ENCODE data around the gene ADAMTS12. TPM values are rescaled to one million over a fixed set of nuclear protein-coding genes. Genes with fewer than 3 reads are reported as not detected.

Gene ADAMTS12
- polyA plus RNA-seq, 1 donor (not counting 4 experiments of a cell fraction or from before 2014, with no cell fraction given) = 0.49 TPM

DNA sequence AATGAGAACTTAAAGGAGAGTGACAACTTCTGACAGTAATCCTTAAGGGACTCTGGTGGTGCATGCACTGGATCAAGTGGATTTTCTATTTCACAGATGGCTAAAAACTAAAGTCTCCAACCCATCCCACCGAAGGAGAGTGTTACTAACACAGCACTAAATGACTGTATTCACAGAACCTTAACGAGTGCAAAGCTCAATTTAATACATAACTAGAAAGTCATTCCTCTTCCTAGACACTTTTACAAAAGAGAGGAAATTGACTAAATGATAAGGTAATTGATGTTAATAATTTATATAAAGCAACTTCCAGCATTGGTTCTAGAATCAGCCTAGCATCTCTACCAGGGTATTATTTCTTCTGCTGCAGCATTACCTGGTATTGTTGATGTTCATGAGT, 189.8 kb downstream of the ADAMTS12 start:
- FAIRE-seq (no peak), DNase-seq (ENCODE audit: low read depth, low spot score) (no peak)

DNA sequence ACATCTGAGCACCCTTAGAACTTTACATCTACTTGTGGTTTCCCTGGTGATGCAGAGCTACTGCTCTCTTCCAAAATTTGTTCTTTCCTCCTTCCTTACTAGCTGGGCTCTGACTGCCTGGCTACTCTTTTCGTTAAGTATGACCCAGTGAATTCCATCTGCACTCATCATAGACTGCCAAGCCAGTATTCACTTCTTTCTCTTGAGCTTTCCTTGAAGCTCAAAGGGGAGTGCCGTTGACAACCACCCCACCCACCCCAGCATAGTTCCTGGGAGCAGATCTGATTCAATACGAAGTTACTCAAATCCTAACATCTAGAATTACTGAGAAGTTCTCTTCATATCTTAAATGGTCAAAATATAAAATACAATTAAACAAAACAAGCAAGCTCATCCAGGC, 190.5 kb downstream of the ADAMTS12 start:
- H3K27me3 ChIP-seq (ENCODE audit: control insufficient read depth, extremely low read depth, insufficient read depth, low read length) = no peaks in the 10 kb centered on the region
- no peaks in the 10 kb centered on the region for H3K36me3 ChIP-seq (ENCODE audit: control insufficient read depth in 2 of 2, extremely low read depth in 1 of 2, insufficient read depth in 2 of 2, low read length in 2 of 2)
- no peaks in the 10 kb centered on the region for H3K9me1 ChIP-seq (ENCODE audit: control insufficient read depth, extremely low read depth, insufficient read depth, low read length)
- no peak overlapping the region for H3K9ac ChIP-seq (ENCODE audit: control insufficient read depth, extremely low read depth, insufficient read depth, low read length)
- no peak overlapping the region for H3K4me3 ChIP-seq (ENCODE audit: control insufficient read depth in 2 of 3, extremely low read depth in 1 of 3, insufficient read depth in 2 of 3, low read depth in 1 of 3, low read length in 3 of 3)
- no peak for DNase-seq (ENCODE audit: low read depth, low spot score)
- no peak for FAIRE-seq
- TF ChIP-seq, protein P1, sequence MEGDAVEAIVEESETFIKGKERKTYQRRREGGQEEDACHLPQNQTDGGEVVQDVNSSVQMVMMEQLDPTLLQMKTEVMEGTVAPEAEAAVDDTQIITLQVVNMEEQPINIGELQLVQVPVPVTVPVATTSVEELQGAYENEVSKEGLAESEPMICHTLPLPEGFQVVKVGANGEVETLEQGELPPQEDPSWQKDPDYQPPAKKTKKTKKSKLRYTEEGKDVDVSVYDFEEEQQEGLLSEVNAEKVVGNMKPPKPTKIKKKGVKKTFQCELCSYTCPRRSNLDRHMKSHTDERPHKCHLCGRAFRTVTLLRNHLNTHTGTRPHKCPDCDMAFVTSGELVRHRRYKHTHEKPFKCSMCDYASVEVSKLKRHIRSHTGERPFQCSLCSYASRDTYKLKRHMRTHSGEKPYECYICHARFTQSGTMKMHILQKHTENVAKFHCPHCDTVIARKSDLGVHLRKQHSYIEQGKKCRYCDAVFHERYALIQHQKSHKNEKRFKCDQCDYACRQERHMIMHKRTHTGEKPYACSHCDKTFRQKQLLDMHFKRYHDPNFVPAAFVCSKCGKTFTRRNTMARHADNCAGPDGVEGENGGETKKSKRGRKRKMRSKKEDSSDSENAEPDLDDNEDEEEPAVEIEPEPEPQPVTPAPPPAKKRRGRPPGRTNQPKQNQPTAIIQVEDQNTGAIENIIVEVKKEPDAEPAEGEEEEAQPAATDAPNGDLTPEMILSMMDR (optimal IDR thresholded peaks at IDR 0.05 in 1 of 3, IDR thresholded peaks at IDR 0.05 in 1 of 3, conservative IDR thresholded peaks at IDR 0.05 in 1 of 3; ENCODE audit: extremely low read depth in 1 of 3, insufficient read depth in 2 of 3, low read length in 3 of 3) = no peak
- no peak for TF ChIP-seq EZH2 (IDR thresholded peaks at IDR 0.05; ENCODE audit: low read length)
- dilution Hi-C loops (cut with MboI; ENCODE audit: extremely low pct_ligation_motif_present, low sequenced_read_pairs) = no loop called here
- H3K4me1 ChIP-seq (ENCODE audit: control insufficient read depth, extremely low read depth, insufficient read depth, low read length) = no peaks in the 10 kb centered on the region
- H4K20me1 ChIP-seq (ENCODE audit: control insufficient read depth, extremely low read depth, insufficient read depth, low read length) = no peaks in the 10 kb centered on the region
- H3K9me3 ChIP-seq (ENCODE audit: control insufficient read depth, low read depth, low read length) = no peaks in the 10 kb centered on the region
- no peak overlapping the region for H2AFZ ChIP-seq (ENCODE audit: control insufficient read depth, low read length)
- H3K27ac ChIP-seq (ENCODE audit: control insufficient read depth, insufficient read depth, low read length) = no peak overlapping the region
- H3K79me2 ChIP-seq (ENCODE audit: control insufficient read depth, insufficient read depth, low read length) = no peaks in the 10 kb centered on the region
- no peak overlapping the region for H3K4me2 ChIP-seq (ENCODE audit: control insufficient read depth, extremely low read depth, insufficient read depth, low read depth, low read length)

More for the DNA sequence above, 189.8 kb downstream of the ADAMTS12 start:
- Histone ChIP-seq H4K20me1 (ENCODE audit: control insufficient read depth, extremely low read depth, insufficient read depth, low read length) (no peaks in the 10 kb centered on the region), H2AFZ (ENCODE audit: control insufficient read depth, low read length) (no peak overlapping the region), H3K9me3 (ENCODE audit: control insufficient read depth, low read depth, low read length) (no peaks in the 10 kb centered on the region), H3K4me3 (ENCODE audit: control insufficient read depth in 2 of 3, extremely low read depth in 1 of 3, insufficient read depth in 2 of 3, low read depth in 1 of 3, low read length in 3 of 3) (no peak overlapping the region), H3K27me3 (ENCODE audit: control insufficient read depth, extremely low read depth, insufficient read depth, low read length) (no peaks in the 10 kb centered on the region), H3K79me2 (ENCODE audit: control insufficient read depth, insufficient read depth, low read length) (no peaks in the 10 kb centered on the region), H3K4me1 (ENCODE audit: control insufficient read depth, extremely low read depth, insufficient read depth, low read length) (no peaks in the 10 kb centered on the region), H3K4me2 (ENCODE audit: control insufficient read depth, extremely low read depth, insufficient read depth, low read depth, low read length) (no peak overlapping the region), H3K9ac (ENCODE audit: control insufficient read depth, extremely low read depth, insufficient read depth, low read length) (no peak overlapping the region), H3K9me1 (ENCODE audit: control insufficient read depth, extremely low read depth, insufficient read depth, low read length) (no peaks in the 10 kb centered on the region), H3K36me3 (ENCODE audit: control insufficient read depth in 2 of 2, extremely low read depth in 1 of 2, insufficient read depth in 2 of 2, low read length in 2 of 2) (no peaks in the 10 kb centered on the region), H3K27ac (ENCODE audit: control insufficient read depth, insufficient read depth, low read length) (no peak overlapping the region)
- dilution Hi-C loops (cut with MboI; ENCODE audit: extremely low pct_ligation_motif_present, low sequenced_read_pairs) = no loop called here
- TF ChIP-seq, protein P1 (optimal IDR thresholded peaks at IDR 0.05 in 1 of 3, IDR thresholded peaks at IDR 0.05 in 1 of 3, conservative IDR thresholded peaks at IDR 0.05 in 1 of 3; ENCODE audit: extremely low read depth in 1 of 3, insufficient read depth in 2 of 3, low read length in 3 of 3) = no peak
- TF ChIP-seq EZH2 (IDR thresholded peaks at IDR 0.05; ENCODE audit: low read length) = no peak
